ENCODE measurements around the gene PHLDA2. TPM values are rescaled to one million over a fixed set of nuclear protein-coding genes. Genes with fewer than 3 reads are reported as not detected.

The PHLDA2 gene
- total RNA-seq, 1 experiment from 2014 or later = 111 TPM

GRCh38 chr11:2901854-2902783 lies 27.1 kb downstream of the PHLDA2 start:
- Mint-ChIP-seq H3K4me1 (ENCODE audit: low read depth, unreplicated experiment) (peaks cover 66% of the 10 kb centered on the region), H3K4me3 (ENCODE audit: low read depth, unreplicated experiment) (peak overlapping the region; percentile 76), H3K27ac (ENCODE audit: unreplicated experiment) (no peak overlapping the region), H3K9me3 (ENCODE audit: low read depth, unreplicated experiment) (peaks cover 7% of the 10 kb centered on the region), H3K36me3 (ENCODE audit: insufficient read depth, unreplicated experiment) (peaks cover 47% of the 10 kb centered on the region), H3K27me3 (ENCODE audit: unreplicated experiment) (no peaks in the 10 kb centered on the region)
- intact Hi-C loops (cut with micrococcal nuclease; ENCODE audit: unreplicated experiment) = no loop called here
- TF ChIP-seq CTCF (IDR thresholded peaks at IDR 0.05; ENCODE audit: unreplicated experiment) = no peak
- no TSS peak for BruUV-seq (replicated peaks)
- peak; percentile 95 for DNase-seq
- CTCF ChIA-PET = interaction anchor here (1.3 to 3.5 kb wide), 5 partner anchors 10 to 369 kb away, joined by 3 to 24 read pairs (median 7); partner anchors contain the start of gene PHLDA2

GRCh38 chr11:2901196-2901796 lies 27.9 kb downstream of the PHLDA2 start:
- peak overlapping the region; percentile 17 for H3K4me3 Mint-ChIP-seq (ENCODE audit: low read depth, unreplicated experiment)
- no peak for DNase-seq
- CTCF ChIA-PET = interaction anchor here (1.3 to 3.5 kb wide), 2 partner anchors 9 to 13 kb away, joined by 3 to 16 read pairs; no protein-coding TSS in a partner anchor
- peaks cover 66% of the 10 kb centered on the region for H3K4me1 Mint-ChIP-seq (ENCODE audit: low read depth, unreplicated experiment)
- intact Hi-C loops (cut with micrococcal nuclease; ENCODE audit: unreplicated experiment) = no loop called here
- TF ChIP-seq CTCF (IDR thresholded peaks at IDR 0.05; ENCODE audit: unreplicated experiment) = no peak
- H3K27me3 Mint-ChIP-seq (ENCODE audit: unreplicated experiment) = no peaks in the 10 kb centered on the region
- BruUV-seq (replicated peaks) = no TSS peak
- peaks cover 7% of the 10 kb centered on the region for H3K9me3 Mint-ChIP-seq (ENCODE audit: low read depth, unreplicated experiment)
- H3K27ac Mint-ChIP-seq (ENCODE audit: unreplicated experiment) = peak overlapping the region; percentile 31
- peaks cover 47% of the 10 kb centered on the region for H3K36me3 Mint-ChIP-seq (ENCODE audit: insufficient read depth, unreplicated experiment)

GRCh38 chr11:2899080-2899783 lies 30.0 kb downstream of the PHLDA2 start:
- CTCF ChIA-PET = no interaction called here
- peak overlapping the region; percentile 40 for H3K4me3 Mint-ChIP-seq (ENCODE audit: low read depth, unreplicated experiment)
- peak overlapping the region; percentile 74 for H3K27ac Mint-ChIP-seq (ENCODE audit: unreplicated experiment)
- peaks cover 3% of the 10 kb centered on the region for H3K9me3 Mint-ChIP-seq (ENCODE audit: low read depth, unreplicated experiment)
- DNase-seq = no peak
- BruUV-seq (replicated peaks) = no TSS peak
- H3K27me3 Mint-ChIP-seq (ENCODE audit: unreplicated experiment) = no peaks in the 10 kb centered on the region
- intact Hi-C loops (cut with micrococcal nuclease; ENCODE audit: unreplicated experiment) = no loop called here
- peaks cover 48% of the 10 kb centered on the region for H3K4me1 Mint-ChIP-seq (ENCODE audit: low read depth, unreplicated experiment)
- no peak for TF ChIP-seq CTCF (IDR thresholded peaks at IDR 0.05; ENCODE audit: unreplicated experiment)
- peaks cover 45% of the 10 kb centered on the region for H3K36me3 Mint-ChIP-seq (ENCODE audit: insufficient read depth, unreplicated experiment)

- peaks cover 3% of the 10 kb centered on the region for H3K9me3 Mint-ChIP-seq (ENCODE audit: low read depth, unreplicated experiment)
- intact Hi-C loops (cut with micrococcal nuclease; ENCODE audit: unreplicated experiment) = no loop called here
- peaks cover 39% of the 10 kb centered on the region for H3K36me3 Mint-ChIP-seq (ENCODE audit: insufficient read depth, unreplicated experiment)
- no peak for TF ChIP-seq CTCF (IDR thresholded peaks at IDR 0.05; ENCODE audit: unreplicated experiment)
- peak; percentile 73 for DNase-seq
- H3K4me1 Mint-ChIP-seq (ENCODE audit: low read depth, unreplicated experiment) = peaks cover 41% of the 10 kb centered on the region
- BruUV-seq (replicated peaks) = no TSS peak
- H3K27me3 Mint-ChIP-seq (ENCODE audit: unreplicated experiment) = no peaks in the 10 kb centered on the region
- peak overlapping the region; percentile 74 for H3K27ac Mint-ChIP-seq (ENCODE audit: unreplicated experiment)
- CTCF ChIA-PET = interaction anchor here (1.0 kb wide), 1 partner anchor 32 kb away, joined by 4 read pairs; no protein-coding TSS in a partner anchor
- peak overlapping the region; percentile 21 for H3K4me3 Mint-ChIP-seq (ENCODE audit: low read depth, unreplicated experiment)
These were observed 30.7 kb downstream of the PHLDA2 start for GRCh38 chr11:2898366-2899079.
